Spleen (tissue), 11 donors: ENCODE data around the gene MORC1. TPM values are rescaled to one million over a fixed set of nuclear protein-coding genes. Genes with fewer than 3 reads are reported as not detected.

Experiments
- DNase-seq: peaks from one replicate; pipeline ENCODE4 v3.0.0-alpha.2; 2020
- H3K27ac ChIP-seq, 8 donors: fragments of 200-600 bp; sonication (generic) in 7 of 8; 1 replicate in 4 of 8; 2 replicates in 4 of 8; pipeline versions ENCODE4 v1.5.0 to v1.8.0; 2016 to 2021; ENCODE audit warnings: inconsistent platforms in 4 of 8, mild to moderate bottlenecking in 4 of 8, moderate library complexity in 1 of 8
- H3K27me3 ChIP-seq, 7 donors: fragments of 200-600 bp; sonication (generic) in 6 of 7; replicated peaks in 1 of 7; 1 replicate in 4 of 7; 2 replicates in 3 of 7; pipeline versions ENCODE4 v1.5.0 to v1.8.0; 2016 to 2021; ENCODE audit warnings: inconsistent platforms in 3 of 7, mild to moderate bottlenecking in 1 of 7
- H3K36me3 ChIP-seq, 6 donors: fragments of 200-600 bp; sonication (generic) in 5 of 6; 1 replicate in 4 of 6; 2 replicates in 2 of 6; pipeline versions ENCODE4 v1.5.0 to v1.8.0; 2016 to 2021; ENCODE audit warnings: inconsistent platforms in 2 of 6
- H3K4me1 ChIP-seq, 6 donors: fragments of 200-600 bp; sonication (generic) in 5 of 6; 1 replicate in 3 of 6; 2 replicates in 3 of 6; pipeline versions ENCODE4 v1.5.0 to v1.8.0; 2016 to 2021; ENCODE audit warnings: inconsistent platforms in 3 of 6
- H3K4me3 ChIP-seq, 8 donors: fragments of 200-600 bp; sonication (generic) in 7 of 8; 1 replicate in 4 of 8; 2 replicates in 4 of 8; pipeline versions ENCODE4 v1.5.0 to v1.8.0; 2016 to 2021; ENCODE audit warnings: inconsistent platforms in 4 of 8, mild to moderate bottlenecking in 4 of 8, moderate library complexity in 2 of 8
- H3K9me3 ChIP-seq, 8 donors: fragments of 200-600 bp; sonication (generic) in 7 of 8; 1 replicate in 4 of 8; 2 replicates in 4 of 8; pipeline versions ENCODE4 v1.5.0 to v1.8.0; 2016 to 2021; ENCODE audit warnings: inconsistent platforms in 4 of 8
- POLR2A ChIP-seq, 3 donors: fragments of 450-650 bp; IDR thresholded peaks; one replicate each; pipeline ENCODE4 v1.5.1; 2017; ENCODE audit warnings: antibody characterized with exemption in 3 of 3, mild to moderate bottlenecking in 1 of 3
- POLR2AphosphoS5 ChIP-seq, 3 donors: sonication (generic); formaldehyde crosslinking; IDR thresholded peaks; one replicate each; pipeline ENCODE4 v1.5.1; 2017; ENCODE audit warnings: antibody characterized with exemption in 3 of 3
- WGBS, 5 donors: extraction: QIAGEN DNeasy Blood & Tissue Kit in 3 of 5; methylation state at CpG; one replicate each; pipeline versions ENCODE4 v1.1.5 to v1.1.7; 2013 to 2018; 5-methylcytosine and 5-hydroxymethylcytosine counted together
- intact Hi-C: fragments of 100-400 bp; cut with DNase I; formaldehyde crosslinking; loops from one replicate; pipeline ENCODE4 v1.15.0; 2023; ENCODE audit warnings: low total_unique reads
- polyA plus RNA-seq, 3 donors: library from polyadenylated mRNA; stranded (reverse); fragments of 200-250 nt; gene quantifications; one replicate each; pipeline ENCODE4 v1.2.1, GENCODE V29; 2013
- total RNA-seq, 7 donors: library from RNA; depleted of rRNA in 3 of 7; stranded (reverse); fragments of >200 nt in 3 of 7; fragmentation: NEBNext Ultra II Directional in 4 of 7; extraction: Animal tissue kit (Norgen Biotek cat#: 25700) in 4 of 7; gene quantifications; one replicate each; pipeline versions ENCODE4 v1.1.0 to v1.2.1, GENCODE V29; 2016 to 2021
- TF ChIP-seq, protein P1 (sequence below), 11 experiments: fragments of 200-600 bp in 7 of 11; fragments of 450-650 bp in 4 of 11; sonication (generic) in 4 of 11; IDR thresholded peaks in 8 of 11; conservative IDR thresholded peaks in 3 of 11; 1 replicate in 7 of 11; 2 replicates in 4 of 11; pipeline versions ENCODE4 v1.4.0 to v1.8.0; 2016 to 2021; ENCODE audit warnings: antibody characterized with exemption in 11 of 11, inconsistent platforms in 4 of 11, mild to moderate bottlenecking in 1 of 11
- donor health status: healthy with polysubstance abuse.
- donor health status: DM: no; HTN: no; CAD: no; lungs with moderate emphysema.
- donor health status: DM: no; HTN: no; CAD: no.
- donor health status: Bipolar disorder and iron deficiency.
- donor health status: healthy.
- donor health status: DM: no; HTN: no; CAD: no.
- donor health status: DM: yes; HTN: yes; CAD: no.

The MORC1 gene
- total and polyA plus RNA-seq, 10 donors = 0.03 to 0.24 (median 0.13) TPM; not detected in 6

DNA sequence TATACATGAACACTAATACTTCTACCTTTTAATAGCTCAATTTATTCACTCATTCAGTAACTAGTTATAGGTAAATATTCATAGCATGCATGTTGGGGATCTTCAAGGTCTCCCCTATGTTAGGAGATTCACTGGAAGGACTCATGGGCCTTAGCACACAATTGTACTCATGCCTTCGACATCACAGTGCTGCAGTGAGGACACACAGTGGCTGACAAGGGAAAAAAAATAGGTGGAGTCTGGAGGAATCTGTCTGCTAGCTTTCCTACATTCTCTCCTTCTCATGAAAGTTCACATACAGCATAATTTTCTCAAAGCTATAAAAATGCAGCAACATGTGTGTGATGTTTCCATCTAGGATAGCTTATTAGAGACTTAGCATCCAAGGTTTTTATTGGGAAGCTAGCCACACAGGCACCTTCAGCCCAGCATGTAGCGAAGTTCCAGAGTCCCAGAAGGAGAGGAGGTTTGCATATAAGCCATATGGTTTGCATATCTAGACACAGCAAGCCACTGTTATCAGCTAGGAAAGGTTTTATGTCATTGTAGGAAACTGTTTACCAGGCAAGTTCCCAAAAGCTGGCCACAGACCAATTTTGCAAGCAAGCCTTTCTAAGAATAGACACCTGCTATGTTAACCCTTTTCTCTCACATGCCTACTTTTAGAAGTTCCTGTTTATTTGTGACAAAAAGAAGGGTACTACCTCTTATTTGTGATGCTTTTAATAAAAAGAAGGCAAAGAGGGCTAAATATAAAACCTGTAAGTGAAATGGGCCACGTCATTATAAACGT lies 46.4 kb downstream of the MORC1 start:
- Histone ChIP-seq H3K4me3 (no peak overlapping the region), H3K4me1 (peaks cover 3 to 15% (median 10%) of the 10 kb centered on the region in 6 donors), H3K9me3 (peaks cover 0 to 3% (median 0%) of the 10 kb centered on the region in 8 donors), H3K27ac (no peak overlapping the region), H3K27me3 (no peaks in the 10 kb centered on the region), H3K36me3 (no peaks in the 10 kb centered on the region)
- intact Hi-C loops = no loop called here
- no peak for DNase-seq
- TF ChIP-seq, protein P1, sequence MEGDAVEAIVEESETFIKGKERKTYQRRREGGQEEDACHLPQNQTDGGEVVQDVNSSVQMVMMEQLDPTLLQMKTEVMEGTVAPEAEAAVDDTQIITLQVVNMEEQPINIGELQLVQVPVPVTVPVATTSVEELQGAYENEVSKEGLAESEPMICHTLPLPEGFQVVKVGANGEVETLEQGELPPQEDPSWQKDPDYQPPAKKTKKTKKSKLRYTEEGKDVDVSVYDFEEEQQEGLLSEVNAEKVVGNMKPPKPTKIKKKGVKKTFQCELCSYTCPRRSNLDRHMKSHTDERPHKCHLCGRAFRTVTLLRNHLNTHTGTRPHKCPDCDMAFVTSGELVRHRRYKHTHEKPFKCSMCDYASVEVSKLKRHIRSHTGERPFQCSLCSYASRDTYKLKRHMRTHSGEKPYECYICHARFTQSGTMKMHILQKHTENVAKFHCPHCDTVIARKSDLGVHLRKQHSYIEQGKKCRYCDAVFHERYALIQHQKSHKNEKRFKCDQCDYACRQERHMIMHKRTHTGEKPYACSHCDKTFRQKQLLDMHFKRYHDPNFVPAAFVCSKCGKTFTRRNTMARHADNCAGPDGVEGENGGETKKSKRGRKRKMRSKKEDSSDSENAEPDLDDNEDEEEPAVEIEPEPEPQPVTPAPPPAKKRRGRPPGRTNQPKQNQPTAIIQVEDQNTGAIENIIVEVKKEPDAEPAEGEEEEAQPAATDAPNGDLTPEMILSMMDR (IDR thresholded peaks at IDR 0.05 in 8 of 11, conservative IDR thresholded peaks at IDR 0.05 in 3 of 11) = no peak
- TF ChIP-seq POLR2AphosphoS5 (IDR thresholded peaks at IDR 0.05) = no peak
- TF ChIP-seq POLR2A (IDR thresholded peaks at IDR 0.05) = no peak
- 20 to 38% (median 28%) methylated on average over 4 of the region's 4 CpGs for WGBS, 5 donors

DNA sequence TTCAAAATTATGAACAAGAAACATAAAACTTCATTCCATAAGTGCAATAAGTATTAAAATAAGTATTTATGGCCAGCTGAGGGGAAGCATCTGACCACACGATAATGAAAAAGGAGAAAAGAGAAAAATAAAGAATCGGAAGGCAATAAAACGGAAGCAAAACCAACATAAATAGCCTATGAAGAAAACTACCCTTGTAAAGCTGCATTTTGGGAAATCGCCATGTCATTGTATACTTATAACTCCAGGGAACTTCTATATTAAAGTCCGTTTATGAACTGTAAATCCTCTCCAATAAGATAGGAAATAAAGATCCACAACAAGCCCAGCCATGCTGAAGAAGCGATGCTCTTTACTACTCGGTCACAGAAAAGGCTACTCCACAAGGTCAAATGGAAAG lies 47.7 kb downstream of the MORC1 start:
- TF ChIP-seq POLR2AphosphoS5 (IDR thresholded peaks at IDR 0.05) = no peak
- TF ChIP-seq, protein P1 (IDR thresholded peaks at IDR 0.05 in 8 of 11, conservative IDR thresholded peaks at IDR 0.05 in 3 of 11) = no peak
- TF ChIP-seq POLR2A (IDR thresholded peaks at IDR 0.05) = no peak
- DNase-seq = no peak
- Histone ChIP-seq H3K9me3 (peaks cover 0 to 1% (median 0%) of the 10 kb centered on the region in 8 donors), H3K4me1 (peaks cover 3 to 15% (median 10%) of the 10 kb centered on the region in 6 donors), H3K36me3 (no peaks in the 10 kb centered on the region), H3K27ac (no peak overlapping the region), H3K4me3 (no peak overlapping the region), H3K27me3 (no peaks in the 10 kb centered on the region)
- WGBS, 5 donors = 68 to 79% (median 77%) methylated on average over 7 of the region's 7 CpGs
- intact Hi-C loops = no loop called here

DNA sequence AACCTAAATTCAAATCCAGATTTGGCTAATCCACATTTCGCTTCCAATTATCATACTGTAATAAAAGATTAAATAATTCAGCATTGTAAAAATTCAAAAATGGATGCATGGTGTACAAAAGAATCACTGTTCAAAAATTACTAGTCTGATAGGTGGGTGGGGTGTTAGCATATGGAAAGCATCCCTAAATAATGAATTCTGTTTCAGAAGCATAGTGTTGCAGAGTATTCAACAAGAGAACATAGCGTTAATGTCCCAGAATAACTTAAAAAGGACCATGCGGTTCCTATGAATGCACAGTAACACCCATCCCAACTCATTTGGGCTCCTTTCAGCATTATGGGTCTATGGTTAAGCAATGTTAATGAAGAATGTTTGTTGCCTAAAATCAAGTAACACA lies 51.1 kb downstream of the MORC1 start:
- Histone ChIP-seq H3K36me3 (no peaks in the 10 kb centered on the region), H3K4me3 (no peak overlapping the region), H3K9me3 (no peaks in the 10 kb centered on the region), H3K27ac (no peak overlapping the region), H3K4me1 (peaks cover 0 to 9% (median 5%) of the 10 kb centered on the region in 6 donors), H3K27me3 (no peaks in the 10 kb centered on the region)
- TF ChIP-seq, protein P1 (IDR thresholded peaks at IDR 0.05 in 8 of 11, conservative IDR thresholded peaks at IDR 0.05 in 3 of 11) = no peak
- TF ChIP-seq POLR2AphosphoS5 (IDR thresholded peaks at IDR 0.05) (no peak), POLR2A (IDR thresholded peaks at IDR 0.05) (no peak)
- DNase-seq = no peak
- 90 to 99% (median 96%) methylated on average over 3 of the region's 3 CpGs for WGBS, 5 donors
- intact Hi-C loops = no loop called here

DNA sequence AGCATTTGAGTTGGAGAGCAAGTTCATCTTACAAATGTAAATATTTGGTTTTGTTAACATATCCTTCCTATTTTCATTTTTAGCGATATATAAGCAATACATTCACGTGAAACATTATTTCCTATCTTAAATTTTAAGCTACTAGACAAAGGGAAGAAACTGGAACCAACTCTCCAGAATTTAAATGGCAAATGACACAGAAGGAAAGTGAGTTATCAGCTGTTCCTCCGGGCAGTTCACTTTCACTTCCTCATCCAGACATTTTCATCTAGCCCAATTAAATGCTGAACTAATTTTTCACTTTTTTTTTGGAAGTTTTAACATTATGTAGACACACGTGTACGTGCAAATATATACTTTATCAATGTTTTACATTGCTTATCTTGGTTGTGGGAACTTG lies 58.7 kb downstream of the MORC1 start:
- 11 to 20% (median 17%) methylated on average over 5 of the region's 5 CpGs for WGBS, 5 donors
- no peak for DNase-seq
- intact Hi-C loops = no loop called here
- Histone ChIP-seq H3K27ac (no peak overlapping the region), H3K36me3 (no peaks in the 10 kb centered on the region), H3K9me3 (no peaks in the 10 kb centered on the region), H3K27me3 (no peaks in the 10 kb centered on the region), H3K4me1 (peaks cover 0 to 9% (median 1%) of the 10 kb centered on the region in 6 donors), H3K4me3 (no peak overlapping the region)
- TF ChIP-seq, protein P1 (IDR thresholded peaks at IDR 0.05 in 8 of 11, conservative IDR thresholded peaks at IDR 0.05 in 3 of 11) = no peak
- TF ChIP-seq POLR2A (IDR thresholded peaks at IDR 0.05) (no peak), POLR2AphosphoS5 (IDR thresholded peaks at IDR 0.05) (no peak)
